NCI-H146 (cell line): Measurements from ENCODE around the gene GTPBP6.

Source experiments
- DNase-seq: peaks from one replicate; lab custom pipeline; 2025; lab: John Stamatoyannopoulos, UW

Gene GTPBP6

GRCh38 chrX:318739-319578 is at the start of gene GTPBP6:
TSS of gene GTPBP6 (minus strand) at chrX:318796. CDS start at chrX:318787, 9 bp downstream.
- DNase-seq: no peak

GRCh38 chrX:367866-368265 is 49.3 kb upstream of the GTPBP6 start:
- DNase-seq: no peak

GRCh38 chrX:367349-367748 is 48.8 kb upstream of the GTPBP6 start:
- no peak for DNase-seq

- no peak for DNase-seq
Observed at GRCh38 chrX:363621-364375, 45.2 kb upstream of the GTPBP6 start.

- no peak for DNase-seq
Observed at GRCh38 chrX:362937-363620, 44.5 kb upstream of the GTPBP6 start.

- no peak for DNase-seq
Observed at GRCh38 chrX:362351-362750, 43.8 kb upstream of the GTPBP6 start.

GRCh38 chrX:361231-362145 is 42.9 kb upstream of the GTPBP6 start:
- no peak for DNase-seq

- no peak for DNase-seq
Observed at GRCh38 chrX:360496-361150, 42.0 kb upstream of the GTPBP6 start.

GRCh38 chrX:358651-359143 is 40.1 kb upstream of the GTPBP6 start:
- no peak for DNase-seq

- peak; percentile 70 for DNase-seq
Observed at GRCh38 chrX:357693-358471, 39.3 kb upstream of the GTPBP6 start.

- peak; percentile 95 for DNase-seq
Observed at GRCh38 chrX:357035-357692, 38.6 kb upstream of the GTPBP6 start.

GRCh38 chrX:356385-357034 is 37.9 kb upstream of the GTPBP6 start:
- DNase-seq: no peak

GRCh38 chrX:355329-356050 is 36.9 kb upstream of the GTPBP6 start:
- DNase-seq: no peak

- no peak for DNase-seq
Observed at GRCh38 chrX:353566-354535, 35.3 kb upstream of the GTPBP6 start.

- DNase-seq: no peak
Observed at GRCh38 chrX:352582-353314, 34.2 kb upstream of the GTPBP6 start.

- DNase-seq: no peak
Observed at GRCh38 chrX:352181-352580, 33.6 kb upstream of the GTPBP6 start.
